Measurements from ENCODE around the gene PCDH1.

- TF ChIP-seq RARB (CRISPR knock-in tag; IDR thresholded peaks at IDR 0.05) (no peak), POU6F1 (CRISPR knock-in tag; IDR thresholded peaks at IDR 0.05; ENCODE audit: borderline replicate concordance, low read depth) (no peak), PATZ1 (CRISPR knock-in tag; IDR thresholded peaks at IDR 0.05; ENCODE audit: borderline replicate concordance) (no peak), ZNF70 (CRISPR knock-in tag; IDR thresholded peaks at IDR 0.05) (no peak), CREB5 (CRISPR knock-in tag; IDR thresholded peaks at IDR 0.05; ENCODE audit: low read depth) (no peak), TOX (CRISPR knock-in tag; IDR thresholded peaks at IDR 0.05; ENCODE audit: borderline replicate concordance) (no peak), ISL1 (CRISPR knock-in tag; IDR thresholded peaks at IDR 0.05) (no peak), CSDC2 (CRISPR knock-in tag; IDR thresholded peaks at IDR 0.05) (no peak), ZNF565 (CRISPR knock-in tag; conservative IDR thresholded peaks at IDR 0.05; ENCODE audit: low read depth) (no peak), TCF4 (CRISPR knock-in tag; IDR thresholded peaks at IDR 0.05; ENCODE audit: borderline replicate concordance) (no peak)
Measured at GRCh38 chr5:141824717-141825116, 53.5 kb downstream of the PCDH1 start.

Measured in SK-N-SH treated with all-trans-retinoic acid at 6 μM for 48 hours (cell line).